Neural cell (in vitro differentiated cells): Measurements from ENCODE around the gene PRKACA.

Experiments used
- CTCF ChIP-seq: fragments of 450-650 bp; IDR thresholded peaks from 2 replicates; pipeline ENCODE4 v1.5.1; 2014; ENCODE audit warnings: antibody characterized with exemption, mild to moderate bottlenecking, moderate library complexity; ENCODE audit not compliant: poor library complexity, severe bottlenecking
- EP300 ChIP-seq: fragments of 450-650 bp; conservative IDR thresholded peaks from 2 replicates; pipeline ENCODE4 v1.6.1; 2014; ENCODE audit warnings: antibody characterized with exemption, mild to moderate bottlenecking, moderate library complexity; ENCODE audit not compliant: poor library complexity, severe bottlenecking
- EZH2 ChIP-seq: fragments of 200-600, 300-800 bp; shearing (Covaris generic), sonication (generic); IDR thresholded peaks from 2 replicates; pipeline ENCODE4 v1.6.1; 2014; ENCODE audit warnings: antibody characterized with exemption, low read length, borderline replicate concordance, mild to moderate bottlenecking; ENCODE audit not compliant: insufficient read depth, poor library complexity, severe bottlenecking
- MXI1 ChIP-seq: fragments of 450-650 bp; conservative IDR thresholded peaks from 2 replicates; pipeline ENCODE4 v1.6.1; 2014; ENCODE audit warnings: antibody characterized with exemption, mild to moderate bottlenecking; ENCODE audit not compliant: poor library complexity, severe bottlenecking
- POLR2AphosphoS5 ChIP-seq: IDR thresholded peaks from 2 replicates; pipeline ENCODE4 v1.6.1; 2012
- RAD21 ChIP-seq: fragments of 450-650 bp; conservative IDR thresholded peaks from 2 replicates; pipeline ENCODE4 v1.6.1; 2014; ENCODE audit warnings: antibody characterized with exemption, mild to moderate bottlenecking, moderate library complexity

GRCh38 chr19:14127929-14128509 lies 10.5 kb upstream of the PRKACA start:
- TF ChIP-seq CTCF (no peak), EZH2 (no peak), POLR2AphosphoS5 (no peak), MXI1 (no peak), EP300 (no peak), RAD21 (no peak)
